ENCODE measurements around the gene INO80B. TPM values are rescaled to one million over a fixed set of nuclear protein-coding genes. Genes with fewer than 3 reads are reported as not detected.
"Not testable (repeated sequence)": the region's sequence is repeated elsewhere in the genome, so short reads cannot be mapped to it uniquely, and the experiment has no call there.

The INO80B gene
- total RNA-seq, 5 donors from 2014 or later (not counting 1 experiment from before 2014, with no cell fraction given): 44.5 to 70.8 (median 68.4) TPM

- H3K9me3 ChIP-seq; H3K27me3 Mint-ChIP-seq; H3K36me3 Mint-ChIP-seq; ATAC-seq (replicated peaks in 1 of 4); H3K27ac ChIP-seq (ENCODE audit: low read length); H3K9me3 Mint-ChIP-seq; H3K4me3 ChIP-seq (ENCODE audit: control insufficient read depth in 1 of 2, extremely low read depth in 1 of 2, low read length in 1 of 2); H3K27me3 ChIP-seq (replicated peaks in 1 of 2; ENCODE audit: control insufficient read depth in 2 of 2, extremely low read depth in 1 of 2, insufficient read depth in 2 of 2, low read length in 1 of 2); POLR2A ChIA-PET; DNase-seq; H3K27ac Mint-ChIP-seq: not testable (repeated sequence)
- Histone ChIP-seq H3K36me3 (ENCODE audit: control insufficient read depth in 2 of 2, extremely low read depth in 1 of 2, insufficient read depth in 1 of 2, low read length in 1 of 2) (peaks cover 6 to 24% of the 10 kb centered on the region in 2 donors), H3K4me1 (ENCODE audit: control insufficient read depth in 1 of 2, extremely low read depth in 1 of 2, insufficient read depth in 2 of 2, low read length in 2 of 2) (peaks cover 30 to 53% of the 10 kb centered on the region in 2 experiments)
- peak overlapping the region; percentile 62 to 99 (median 93) for H3K4me3 Mint-ChIP-seq
- 85% methylated on average over 3 of the region's 10 CpGs for WGBS (ENCODE audit: insufficient coverage)
- CTCF ChIA-PET: interaction anchor here in 1 of 2 donors (0.7 kb wide), 1 partner anchor 951 kb away, joined by 3 read pairs; no protein-coding TSS in a partner anchor
- peaks cover 58 to 67% (median 65%) of the 10 kb centered on the region in 3 donors for H3K4me1 Mint-ChIP-seq
Measured at GRCh38 chr2:74460187-74460586, 5.3 kb downstream of the INO80B start.

DNA sequence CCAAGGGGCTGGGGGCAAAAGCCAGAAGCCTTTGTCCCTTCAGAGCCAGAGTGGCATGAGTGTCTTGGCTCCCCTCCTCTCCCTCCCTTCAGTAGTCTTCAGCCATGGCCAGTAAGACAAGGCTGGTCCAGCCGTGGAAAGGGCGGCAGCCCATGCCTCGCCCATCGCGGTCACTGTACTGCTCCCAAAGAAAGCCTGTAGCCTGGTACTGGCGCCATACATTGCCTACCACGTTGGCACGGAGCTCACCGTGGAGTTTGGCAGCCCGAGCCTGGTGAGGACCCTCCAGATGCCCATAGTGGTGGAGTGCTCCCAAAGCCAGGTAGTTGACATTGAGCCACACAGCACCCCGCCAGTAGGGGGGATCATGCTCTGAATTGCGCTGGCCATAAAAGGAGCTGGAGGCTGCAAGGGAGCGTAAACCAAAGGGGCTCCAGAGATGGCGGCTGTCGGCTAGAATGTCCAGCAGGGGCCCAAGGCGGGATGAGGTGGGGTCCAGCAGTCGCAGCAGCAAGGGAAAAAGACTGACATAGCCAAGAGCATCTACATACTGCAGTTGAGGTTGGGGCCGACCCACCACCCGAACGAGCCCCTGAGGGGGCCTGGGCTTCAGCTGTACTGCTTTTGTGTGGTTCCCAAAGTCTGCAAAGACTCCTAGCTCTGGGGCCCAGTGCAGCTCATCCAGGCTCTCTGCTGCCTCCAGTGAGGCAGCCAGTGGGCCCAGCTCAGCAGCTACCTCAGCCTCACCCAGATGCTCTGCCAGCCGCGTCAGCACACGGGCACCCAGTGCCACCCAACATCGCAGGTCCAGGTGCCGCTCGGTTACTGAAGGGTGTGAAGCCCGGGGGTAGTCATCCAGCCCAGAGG is 6.5 kb downstream of the INO80B start:
- Mint-ChIP-seq H3K27ac (no peak overlapping the region), H3K9me3 (no peaks in the 10 kb centered on the region), H3K36me3 (peaks cover 5% of the 10 kb centered on the region), H3K4me1 (peaks cover 51 to 65% (median 62%) of the 10 kb centered on the region in 3 donors), H3K27me3 (no peaks in the 10 kb centered on the region), H3K4me3 (no peak overlapping the region)
- DNase-seq: no peak
- no peaks in the 10 kb centered on the region for H3K27me3 ChIP-seq (replicated peaks in 1 of 2; ENCODE audit: control insufficient read depth in 2 of 2, extremely low read depth in 1 of 2, insufficient read depth in 2 of 2, low read length in 1 of 2)
- peaks cover 6 to 20% of the 10 kb centered on the region in 2 donors for H3K36me3 ChIP-seq (ENCODE audit: control insufficient read depth in 2 of 2, extremely low read depth in 1 of 2, insufficient read depth in 1 of 2, low read length in 1 of 2)
- no peak overlapping the region for H3K4me3 ChIP-seq (ENCODE audit: control insufficient read depth in 1 of 2, extremely low read depth in 1 of 2, low read length in 1 of 2)
- WGBS (ENCODE audit: insufficient coverage): 94% methylated on average over 24 of the region's 27 CpGs
- H3K9me3 ChIP-seq: no peaks in the 10 kb centered on the region
- ChIA-PET POLR2A (interaction anchor here in 1 of 2 donors (0.6 kb wide), 1 partner anchor 447 kb away, joined by 4 read pairs; no protein-coding TSS in a partner anchor), CTCF (no interaction called here)
- H3K27ac ChIP-seq (ENCODE audit: low read length): no peak overlapping the region
- no peak for ATAC-seq (replicated peaks in 1 of 4)
- H3K4me1 ChIP-seq (ENCODE audit: control insufficient read depth in 1 of 2, extremely low read depth in 1 of 2, insufficient read depth in 2 of 2, low read length in 2 of 2): peaks cover 23 to 48% of the 10 kb centered on the region in 2 experiments

DNA sequence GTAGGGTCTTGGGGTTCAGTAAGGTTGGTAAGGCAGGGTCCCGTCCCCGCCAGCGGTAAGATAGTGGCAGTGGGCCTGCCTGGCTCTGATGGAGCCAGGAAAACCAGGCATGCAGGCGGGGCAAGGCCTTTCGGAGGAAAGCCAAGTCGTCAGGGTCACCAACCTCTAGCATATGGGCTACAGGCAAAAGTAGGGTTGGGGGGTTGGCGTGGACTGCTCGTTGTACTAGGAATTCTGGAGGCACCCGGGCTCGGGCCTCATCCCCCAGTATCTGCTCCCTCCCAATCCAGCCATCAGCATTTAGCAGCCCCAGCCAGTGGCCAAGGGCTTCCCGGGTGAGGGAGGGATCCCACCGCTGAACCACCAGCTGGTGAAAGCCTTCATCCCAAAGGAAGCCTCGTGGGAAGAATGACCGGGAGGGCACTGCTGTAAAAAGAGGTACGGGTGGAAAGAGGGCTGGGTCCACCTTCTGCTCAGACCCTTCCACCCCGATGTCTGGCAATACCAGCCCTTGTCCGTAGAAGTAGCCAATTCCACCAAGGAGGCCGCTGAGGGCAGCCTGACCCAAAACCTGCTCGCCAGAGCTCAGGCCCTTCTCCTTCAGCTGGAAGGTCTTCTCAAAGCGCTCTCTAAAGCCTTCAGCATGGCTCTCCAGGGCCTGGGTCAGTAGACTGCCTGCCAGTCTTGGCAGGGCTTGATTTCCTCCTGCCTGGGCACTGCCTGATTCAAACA is 7.3 kb downstream of the INO80B start:
- Histone ChIP-seq H3K36me3 (ENCODE audit: control insufficient read depth in 2 of 2, extremely low read depth in 1 of 2, insufficient read depth in 1 of 2, low read length in 1 of 2) (peaks cover 6 to 20% of the 10 kb centered on the region in 2 donors), H3K4me1 (ENCODE audit: control insufficient read depth in 1 of 2, extremely low read depth in 1 of 2, insufficient read depth in 2 of 2, low read length in 2 of 2) (peaks cover 17 to 40% of the 10 kb centered on the region in 2 experiments), H3K27me3 (replicated peaks in 1 of 2; ENCODE audit: control insufficient read depth in 2 of 2, extremely low read depth in 1 of 2, insufficient read depth in 2 of 2, low read length in 1 of 2) (no peaks in the 10 kb centered on the region), H3K27ac (ENCODE audit: low read length) (no peak overlapping the region), H3K4me3 (ENCODE audit: control insufficient read depth in 1 of 2, extremely low read depth in 1 of 2, low read length in 1 of 2) (no peak overlapping the region), H3K9me3 (no peaks in the 10 kb centered on the region)
- DNase-seq (no peak), ATAC-seq (replicated peaks in 1 of 4) (no peak)
- H3K36me3 Mint-ChIP-seq: peaks cover 5% of the 10 kb centered on the region
- WGBS (ENCODE audit: insufficient coverage): 100% methylated on average over 6 of the region's 20 CpGs
- ChIA-PET POLR2A (no interaction called here), CTCF (no interaction called here)
- no peak overlapping the region for H3K27ac Mint-ChIP-seq
- peaks cover 43 to 57% (median 54%) of the 10 kb centered on the region in 3 donors for H3K4me1 Mint-ChIP-seq
- no peak overlapping the region for H3K4me3 Mint-ChIP-seq
- no peaks in the 10 kb centered on the region for H3K27me3 Mint-ChIP-seq
- H3K9me3 Mint-ChIP-seq: no peaks in the 10 kb centered on the region

DNA sequence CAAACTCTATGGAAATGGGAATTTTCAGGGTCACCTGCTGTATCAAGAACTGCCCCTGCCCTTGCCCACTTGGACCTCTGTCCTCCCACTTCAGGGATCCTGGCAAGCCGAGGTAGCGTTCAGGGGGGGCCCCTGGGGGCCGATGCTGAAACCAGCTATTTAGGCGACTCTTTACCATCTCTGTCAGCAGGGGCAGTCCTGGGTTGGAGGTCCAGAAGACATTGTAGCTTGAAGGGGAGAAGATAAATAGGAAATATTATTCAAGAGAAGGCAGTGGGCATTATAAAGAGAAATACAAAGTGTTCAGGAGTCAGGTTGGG is 7.9 kb downstream of the INO80B start:
- Histone ChIP-seq H3K4me3 (ENCODE audit: control insufficient read depth in 1 of 2, extremely low read depth in 1 of 2, low read length in 1 of 2) (no peak overlapping the region), H3K4me1 (ENCODE audit: control insufficient read depth in 1 of 2, extremely low read depth in 1 of 2, insufficient read depth in 2 of 2, low read length in 2 of 2) (peaks cover 17 to 39% of the 10 kb centered on the region in 2 experiments), H3K9me3 (no peaks in the 10 kb centered on the region), H3K36me3 (ENCODE audit: control insufficient read depth in 2 of 2, extremely low read depth in 1 of 2, insufficient read depth in 1 of 2, low read length in 1 of 2) (peaks cover 6 to 20% of the 10 kb centered on the region in 2 donors), H3K27me3 (replicated peaks in 1 of 2; ENCODE audit: control insufficient read depth in 2 of 2, extremely low read depth in 1 of 2, insufficient read depth in 2 of 2, low read length in 1 of 2) (no peaks in the 10 kb centered on the region), H3K27ac (ENCODE audit: low read length) (no peak overlapping the region)
- WGBS (ENCODE audit: insufficient coverage): 93% methylated on average over 3 of the region's 4 CpGs
- Mint-ChIP-seq H3K4me3 (peak overlapping the region in 2 of 3 donors; percentile 55 to 65), H3K4me1 (peaks cover 40 to 52% (median 50%) of the 10 kb centered on the region in 3 donors), H3K27me3 (no peaks in the 10 kb centered on the region), H3K27ac (no peak overlapping the region), H3K36me3 (peaks cover 5% of the 10 kb centered on the region), H3K9me3 (no peaks in the 10 kb centered on the region)
- ChIA-PET CTCF (no interaction called here), POLR2A (interaction anchor here in 1 of 2 donors (0.5 kb wide), 1 partner anchor 8 kb away, joined by 7 read pairs; no protein-coding TSS in a partner anchor)
- ATAC-seq (replicated peaks in 1 of 4): no peak
- no peak for DNase-seq

DNA sequence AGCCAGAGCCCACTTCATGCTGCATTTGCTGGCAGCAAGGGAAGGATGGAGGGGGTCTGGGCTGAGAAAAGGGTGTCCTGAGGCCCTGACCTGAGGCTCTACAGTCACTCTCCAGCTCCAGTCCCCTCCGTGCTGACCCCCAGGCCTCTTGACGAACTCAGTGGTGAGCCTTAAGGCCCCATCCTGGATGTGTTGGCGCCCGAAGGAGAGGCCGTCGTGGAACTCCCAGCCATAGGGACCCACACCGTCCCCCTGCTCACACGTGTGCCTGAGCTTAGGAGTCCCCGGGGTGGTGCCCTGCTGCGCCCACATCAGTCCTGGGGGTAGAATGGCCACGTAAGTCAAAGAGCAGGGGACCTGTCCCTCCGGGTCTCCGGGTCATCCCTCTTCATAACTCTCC is 9.5 kb downstream of the INO80B start:
- peak overlapping the region in 1 of 2 donors; percentile 71 for H3K27ac Mint-ChIP-seq
- no peak for ATAC-seq (replicated peaks in 1 of 4)
- ChIA-PET CTCF (no interaction called here), POLR2A (no interaction called here)
- H3K27ac ChIP-seq (ENCODE audit: low read length): peak overlapping the region; percentile 39
- no peak for DNase-seq
- H3K9me3 ChIP-seq: no peaks in the 10 kb centered on the region
- H3K27me3 ChIP-seq (replicated peaks in 1 of 2; ENCODE audit: control insufficient read depth in 2 of 2, extremely low read depth in 1 of 2, insufficient read depth in 2 of 2, low read length in 1 of 2): no peaks in the 10 kb centered on the region
- H3K4me3 ChIP-seq (ENCODE audit: control insufficient read depth in 1 of 2, extremely low read depth in 1 of 2, low read length in 1 of 2): peak overlapping the region; percentile 72 to 80
- H3K36me3 Mint-ChIP-seq: peaks cover 5% of the 10 kb centered on the region
- H3K4me1 ChIP-seq (ENCODE audit: control insufficient read depth in 1 of 2, extremely low read depth in 1 of 2, insufficient read depth in 2 of 2, low read length in 2 of 2): peaks cover 9 to 30% of the 10 kb centered on the region in 2 experiments
- peaks cover 29 to 37% (median 37%) of the 10 kb centered on the region in 3 donors for H3K4me1 Mint-ChIP-seq
- H3K27me3 Mint-ChIP-seq: no peaks in the 10 kb centered on the region
- peak overlapping the region; percentile 82 to 97 (median 94) for H3K4me3 Mint-ChIP-seq
- 7% methylated on average over 11 of the region's 13 CpGs for WGBS (ENCODE audit: insufficient coverage)
- H3K36me3 ChIP-seq (ENCODE audit: control insufficient read depth in 2 of 2, extremely low read depth in 1 of 2, insufficient read depth in 1 of 2, low read length in 1 of 2): peaks cover 6 to 20% of the 10 kb centered on the region in 2 donors
- H3K9me3 Mint-ChIP-seq: no peaks in the 10 kb centered on the region

GRCh38 chr2:74470742-74471141 is 15.9 kb downstream of the INO80B start:
- Histone ChIP-seq H3K36me3 (ENCODE audit: control insufficient read depth in 2 of 2, extremely low read depth in 1 of 2, insufficient read depth in 1 of 2, low read length in 1 of 2) (peaks cover 9 to 16% of the 10 kb centered on the region in 2 donors), H3K4me1 (ENCODE audit: control insufficient read depth in 1 of 2, extremely low read depth in 1 of 2, insufficient read depth in 2 of 2, low read length in 2 of 2) (peaks cover 17 to 32% of the 10 kb centered on the region in 2 experiments)
- not testable (repeated sequence) for H3K4me3 ChIP-seq (ENCODE audit: control insufficient read depth in 1 of 2, extremely low read depth in 1 of 2, low read length in 1 of 2); ATAC-seq (replicated peaks in 1 of 4); H3K9me3 Mint-ChIP-seq; H3K27me3 ChIP-seq (replicated peaks in 1 of 2; ENCODE audit: control insufficient read depth in 2 of 2, extremely low read depth in 1 of 2, insufficient read depth in 2 of 2, low read length in 1 of 2); H3K27ac ChIP-seq (ENCODE audit: low read length); H3K27me3 Mint-ChIP-seq; DNase-seq; H3K9me3 ChIP-seq
- 93% methylated on average over 6 of the region's 12 CpGs for WGBS (ENCODE audit: insufficient coverage)
- Mint-ChIP-seq H3K4me1 (peaks cover 24 to 34% (median 28%) of the 10 kb centered on the region in 3 donors), H3K27ac (peak overlapping the region; percentile 71 to 80), H3K36me3 (peaks cover 17% of the 10 kb centered on the region), H3K4me3 (peak overlapping the region; percentile 48 to 71 (median 59))
- CTCF ChIA-PET: interaction anchor here (0.6 to 1.2 kb wide), 2 partner anchors 12 to 60 kb away, joined by 4 to 8 read pairs; partner anchors contain the start of genes CCDC142 (in 1 of the 2) and TTC31 (in 1 of the 2)
- POLR2A ChIA-PET: interaction anchor here (0.5 to 1.3 kb wide), 3 partner anchors 8 to 271 kb away, joined by 7 to 14 read pairs (median 7); partner anchors contain the start of gene WBP1 (in 1 of the 2)
